ENCODE measurements around the gene SNRNP25.

The SNRNP25 gene

GRCh38 chr16:74051-74746 is 20.6 kb downstream of the SNRNP25 start:
- DNase-seq (ENCODE audit: low read depth) = no peak
- no peak overlapping the region for H3K4me3 ChIP-seq (ENCODE audit: low read depth, low read length)

GRCh38 chr16:74747-75334 is 21.2 kb downstream of the SNRNP25 start:
- no peak overlapping the region for H3K4me3 ChIP-seq (ENCODE audit: low read depth, low read length)
- DNase-seq (ENCODE audit: low read depth) = no peak

GRCh38 chr16:75580-76501 is 22.2 kb downstream of the SNRNP25 start:
- peak; percentile 71 for DNase-seq (ENCODE audit: low read depth)
- H3K4me3 ChIP-seq (ENCODE audit: low read depth, low read length) = no peak overlapping the region

DNA sequence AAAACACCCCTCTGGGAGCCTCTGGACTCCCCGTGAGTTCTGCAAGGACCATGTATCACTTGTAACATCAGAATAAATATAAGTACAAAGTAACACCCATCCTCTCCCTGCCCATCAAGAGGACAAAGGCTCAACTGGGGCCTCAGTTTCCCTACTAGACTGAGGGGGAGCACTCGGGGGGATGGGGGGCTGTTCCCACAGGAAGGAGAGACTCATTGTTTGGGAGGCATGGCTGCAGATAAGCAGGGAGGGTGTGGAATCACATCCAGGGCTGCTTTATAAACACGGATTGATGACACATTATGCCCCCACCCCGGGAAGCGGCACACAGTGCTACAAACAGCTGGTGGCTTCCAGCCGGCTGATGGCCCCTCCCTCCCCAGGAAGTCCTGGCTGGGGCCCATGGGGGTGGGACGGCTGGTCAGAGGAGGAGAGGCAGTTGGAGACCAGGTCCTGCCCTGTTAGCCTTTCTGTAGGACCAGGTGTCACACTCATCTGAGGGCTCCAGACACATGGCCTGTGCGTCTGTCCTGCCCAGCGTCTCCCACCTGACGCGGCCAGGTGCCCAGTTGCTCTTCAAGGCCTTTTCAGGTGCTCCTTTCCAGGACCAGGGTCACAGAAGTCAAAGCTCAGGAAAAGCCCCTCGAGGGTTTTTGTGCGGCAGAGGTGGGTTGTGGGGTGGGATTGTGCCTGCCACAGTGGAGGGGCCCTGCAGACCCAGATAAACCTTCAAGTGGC is 23.1 kb downstream of the SNRNP25 start:
- DNase-seq (ENCODE audit: low read depth) = no peak
- H3K4me3 ChIP-seq (ENCODE audit: low read depth, low read length) = peak overlapping the region; percentile 80

- no peak for DNase-seq (ENCODE audit: low read depth)
Observed at GRCh38 chr16:77273-77806, 23.7 kb downstream of the SNRNP25 start.

GRCh38 chr16:77807-78443 is 24.3 kb downstream of the SNRNP25 start, which contains the start of gene MPG:
Gene MPG, plus strand, starts transcription at chr16:78225. Its CDS starts 85 bp downstream, at chr16:78310.
- no peak for DNase-seq (ENCODE audit: low read depth)
- peak within 1 kb of the TSS; percentile 80 for H3K4me3 ChIP-seq (ENCODE audit: low read depth, low read length)

More at GRCh38 chr16:77273-77806, 23.7 kb downstream of the SNRNP25 start:
- peak overlapping the region; percentile 80 for H3K4me3 ChIP-seq (ENCODE audit: low read depth, low read length)

DNA sequence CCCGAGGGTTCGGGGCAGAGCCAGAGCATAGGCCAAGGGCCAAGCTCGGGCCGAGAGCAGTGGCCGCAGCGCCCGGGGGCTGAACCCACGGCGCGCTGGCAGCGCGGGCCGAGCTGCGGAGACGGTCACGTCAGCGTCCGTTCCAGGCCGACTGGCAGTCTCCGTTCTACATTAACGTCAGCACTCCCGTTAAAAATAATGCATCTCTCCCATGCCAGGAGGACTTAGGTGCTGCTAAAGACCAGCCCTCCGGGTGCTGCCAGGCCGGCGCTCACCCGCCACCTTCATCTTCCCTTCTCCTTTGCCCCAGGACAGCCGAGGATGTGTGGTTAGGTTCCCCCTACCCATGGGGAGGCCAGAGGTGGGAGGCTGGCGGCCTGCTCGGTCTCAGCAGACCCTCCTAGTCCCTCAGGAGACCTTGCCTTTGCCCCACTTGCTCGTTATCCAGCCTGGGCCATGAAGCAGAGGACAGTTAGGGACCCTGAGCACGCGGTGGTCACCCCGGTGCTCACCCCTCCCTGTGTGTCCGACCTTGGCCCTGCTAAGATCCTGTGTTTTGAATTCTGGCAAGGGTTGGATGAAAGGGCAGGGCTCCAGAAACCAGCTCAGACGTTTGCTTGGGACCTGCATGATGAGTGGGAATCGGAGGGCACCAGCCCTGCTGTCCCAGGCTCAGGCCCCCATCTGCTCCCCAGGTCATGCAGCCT is 25.0 kb downstream of the SNRNP25 start:
- no peak for DNase-seq (ENCODE audit: low read depth)

DNA sequence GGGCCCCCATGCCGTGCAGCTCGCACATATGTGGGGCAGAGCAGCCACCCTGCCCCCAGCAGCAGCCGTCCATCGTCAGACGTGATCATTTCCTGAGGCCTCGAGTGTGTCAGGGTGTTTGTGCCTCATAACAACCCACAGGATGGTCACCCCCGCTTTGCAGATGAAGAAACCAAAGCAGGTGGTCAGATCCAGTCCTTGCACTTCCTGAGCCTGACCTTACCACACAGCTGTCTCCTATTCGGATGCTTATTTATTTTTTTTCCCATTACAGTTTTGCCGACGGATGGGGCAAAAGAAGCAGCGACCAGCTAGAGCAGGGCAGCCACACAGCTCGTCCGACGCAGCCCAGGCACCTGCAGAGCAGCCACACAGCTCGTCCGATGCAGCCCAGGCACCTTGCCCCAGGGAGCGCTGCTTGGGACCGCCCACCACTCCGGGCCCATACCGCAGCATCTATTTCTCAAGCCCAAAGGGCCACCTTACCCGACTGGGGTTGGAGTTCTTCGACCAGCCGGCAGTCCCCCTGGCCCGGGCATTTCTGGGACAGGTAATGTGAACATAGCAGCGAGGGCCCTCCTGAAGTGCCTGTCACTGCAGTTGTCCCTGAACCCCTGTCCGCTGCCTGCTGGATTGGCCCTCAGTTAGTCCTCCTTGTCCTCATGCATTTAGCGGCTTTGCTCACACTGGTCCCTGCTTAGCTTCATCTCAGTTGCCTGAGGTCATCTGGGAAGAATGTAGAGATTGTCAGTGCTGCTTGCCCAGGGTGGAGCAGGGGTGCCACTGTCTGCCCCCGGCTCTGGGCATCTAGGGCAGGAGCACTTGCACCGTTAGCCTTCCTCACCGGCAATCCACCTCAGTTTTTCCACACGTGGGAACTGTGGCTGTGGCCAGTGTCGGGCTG is 25.8 kb downstream of the SNRNP25 start:
- peak overlapping the region; percentile 80 for H3K4me3 ChIP-seq (ENCODE audit: low read depth, low read length)
- DNase-seq (ENCODE audit: low read depth) = no peak

More for the DNA sequence above, 25.0 kb downstream of the SNRNP25 start:
- peak overlapping the region; percentile 80 for H3K4me3 ChIP-seq (ENCODE audit: low read depth, low read length)

- no peak for DNase-seq (ENCODE audit: low read depth)
Observed at GRCh38 chr16:83060-83603, 29.5 kb downstream of the SNRNP25 start.

DNA sequence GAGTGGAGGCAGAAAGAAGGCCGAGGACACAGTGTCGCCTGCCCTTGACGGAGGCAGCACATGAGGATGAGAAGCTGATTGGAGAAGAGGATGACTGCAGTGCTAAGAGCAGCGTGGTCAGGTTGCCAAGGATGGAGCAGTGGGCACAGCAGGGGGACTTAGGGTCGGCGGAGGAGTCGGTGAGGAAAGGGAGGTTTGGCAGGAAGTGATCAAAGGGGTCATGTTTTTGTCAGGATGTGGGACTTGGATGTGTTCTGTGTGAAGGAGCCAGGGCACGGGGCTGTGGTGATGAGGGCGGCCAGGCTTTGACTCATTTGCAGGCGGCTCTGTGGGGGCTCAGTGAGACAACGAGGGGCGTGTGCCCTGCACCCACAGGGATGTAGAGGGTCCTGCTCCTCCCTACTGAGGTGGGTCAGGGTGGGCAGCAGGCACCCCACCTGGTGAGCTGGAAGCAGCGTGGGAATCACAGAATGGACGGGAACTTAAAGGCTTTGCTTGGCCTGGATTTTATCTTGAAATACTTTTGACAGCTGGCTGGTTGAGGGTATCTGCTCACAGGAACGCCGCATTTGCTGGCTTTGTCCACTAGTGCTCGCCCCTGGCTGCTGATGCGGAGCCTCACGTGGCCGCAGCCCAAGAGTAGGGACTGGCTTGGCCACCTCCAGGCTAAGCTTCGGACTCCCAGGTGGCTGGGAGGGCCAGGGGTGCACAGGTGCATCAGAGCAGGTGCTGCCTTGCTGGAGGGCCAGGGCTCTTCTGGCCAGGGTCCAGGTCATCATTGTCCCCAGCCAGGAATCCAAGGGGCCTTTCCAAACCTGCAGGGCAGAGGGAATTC is 30.4 kb downstream of the SNRNP25 start:
- DNase-seq (ENCODE audit: low read depth) = no peak
- no peak overlapping the region for H3K4me3 ChIP-seq (ENCODE audit: low read depth, low read length)

More at GRCh38 chr16:83060-83603, 29.5 kb downstream of the SNRNP25 start:
- no peak overlapping the region for H3K4me3 ChIP-seq (ENCODE audit: low read depth, low read length)

GRCh38 chr16:84718-85406 is 31.2 kb downstream of the SNRNP25 start:
- H3K4me3 ChIP-seq (ENCODE audit: low read depth, low read length) = no peak overlapping the region
- DNase-seq (ENCODE audit: low read depth) = peak; percentile 89

DNA sequence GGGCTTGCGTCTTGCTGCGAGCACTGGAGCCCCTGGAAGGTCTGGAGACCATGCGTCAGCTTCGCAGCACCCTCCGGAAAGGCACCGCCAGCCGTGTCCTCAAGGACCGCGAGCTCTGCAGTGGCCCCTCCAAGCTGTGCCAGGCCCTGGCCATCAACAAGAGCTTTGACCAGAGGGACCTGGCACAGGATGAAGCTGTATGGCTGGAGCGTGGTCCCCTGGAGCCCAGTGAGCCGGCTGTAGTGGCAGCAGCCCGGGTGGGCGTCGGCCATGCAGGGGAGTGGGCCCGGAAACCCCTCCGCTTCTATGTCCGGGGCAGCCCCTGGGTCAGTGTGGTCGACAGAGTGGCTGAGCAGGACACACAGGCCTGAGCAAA is 31.8 kb downstream of the SNRNP25 start:
- no peak overlapping the region for H3K4me3 ChIP-seq (ENCODE audit: low read depth, low read length)
- DNase-seq (ENCODE audit: low read depth) = no peak

- DNase-seq (ENCODE audit: low read depth) = no peak
- no peak overlapping the region for H3K4me3 ChIP-seq (ENCODE audit: low read depth, low read length)
Observed at GRCh38 chr16:85865-86264, 32.2 kb downstream of the SNRNP25 start.

DNA sequence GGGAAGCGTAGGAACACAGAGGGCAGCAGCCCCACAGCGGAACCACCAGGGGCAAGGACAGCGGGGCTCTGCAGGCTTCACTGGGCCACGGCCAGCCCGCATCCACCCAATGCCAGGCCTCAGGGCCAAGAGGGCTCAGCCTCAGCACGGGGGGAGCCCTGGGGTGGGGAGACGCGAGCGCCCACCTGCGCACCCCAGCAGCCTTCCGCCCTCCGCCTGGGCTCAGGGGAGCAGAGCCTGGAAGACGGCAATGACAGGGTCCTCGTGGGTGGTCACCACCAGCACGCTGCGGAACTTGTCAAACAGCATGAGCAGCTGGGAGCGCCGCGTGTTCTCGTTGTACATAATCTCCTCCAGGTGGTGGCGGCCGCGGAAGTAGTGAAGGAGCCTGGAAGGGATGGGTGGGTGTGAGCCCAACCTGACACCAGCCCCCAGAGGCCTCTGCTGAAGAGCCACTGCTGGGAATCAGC is 32.9 kb downstream of the SNRNP25 start:
- DNase-seq (ENCODE audit: low read depth) = no peak
- no peak overlapping the region for H3K4me3 ChIP-seq (ENCODE audit: low read depth, low read length)

DNA sequence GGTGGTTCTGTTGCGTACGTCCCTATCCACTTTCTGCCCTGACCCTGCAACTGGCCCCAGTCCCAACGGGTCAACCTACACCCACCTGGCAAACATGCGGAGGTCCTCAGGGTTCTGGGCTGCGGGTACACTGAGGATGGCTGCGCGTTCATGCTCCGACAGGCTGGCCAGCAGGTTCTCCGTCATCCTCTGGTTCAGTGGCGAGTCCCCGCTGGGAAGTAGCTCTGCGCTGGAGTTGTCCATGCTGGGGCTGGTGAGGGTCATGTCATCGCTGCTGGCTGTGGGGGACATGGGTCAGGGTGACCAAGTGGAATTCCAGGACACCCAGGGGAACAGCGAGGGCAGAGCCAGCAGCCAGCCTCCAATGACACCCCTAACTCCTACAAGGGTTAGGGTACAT is 35.0 kb downstream of the SNRNP25 start:
- no peak overlapping the region for H3K4me3 ChIP-seq (ENCODE audit: low read depth, low read length)
- DNase-seq (ENCODE audit: low read depth) = no peak

Measured in skeletal muscle cell (primary cell).